ENCODE data around the gene GHRH.

GHRH gene

DNA sequence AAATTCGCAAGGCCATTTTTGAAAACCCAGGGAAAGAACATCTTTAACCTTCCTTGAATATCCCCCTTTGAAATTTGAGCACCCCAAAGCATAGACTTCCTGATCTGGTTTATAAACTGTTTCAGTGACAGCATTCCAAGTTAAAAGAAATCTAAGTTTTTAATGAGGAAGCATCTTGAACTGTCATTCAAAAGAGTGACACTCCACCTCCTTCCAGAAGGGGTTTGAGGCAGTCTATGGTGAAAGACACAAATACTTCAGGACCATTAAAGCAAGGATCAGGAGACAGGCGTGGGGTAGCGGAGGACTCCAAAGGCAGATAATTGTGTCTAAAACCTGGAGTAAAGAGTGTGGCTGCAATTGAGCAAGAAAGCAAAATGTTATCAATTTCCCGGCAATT is 691 bp downstream of the GHRH start:
- no peak for DNase-seq (ENCODE audit: low read depth)

DNA sequence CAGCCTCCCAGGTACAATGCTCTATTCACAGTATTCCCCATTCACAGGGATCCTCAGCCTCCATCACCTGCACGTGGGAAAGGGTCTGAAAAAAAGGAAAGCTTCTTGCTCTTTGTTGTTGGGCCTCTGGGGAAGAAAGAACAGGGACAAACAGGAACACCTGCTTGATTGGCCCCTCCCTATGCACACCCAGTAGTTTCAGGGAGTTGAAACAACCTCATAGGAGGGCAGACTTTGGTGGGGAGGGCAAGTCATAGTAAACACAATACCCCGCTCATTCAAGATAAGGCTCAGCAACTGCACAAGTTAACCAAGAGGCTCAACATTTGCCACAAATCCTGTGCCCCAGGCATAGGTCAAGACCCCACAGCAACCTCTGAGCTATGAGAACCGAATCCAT is 1.7 kb downstream of the GHRH start:
- DNase-seq (ENCODE audit: low read depth): no peak

DNA sequence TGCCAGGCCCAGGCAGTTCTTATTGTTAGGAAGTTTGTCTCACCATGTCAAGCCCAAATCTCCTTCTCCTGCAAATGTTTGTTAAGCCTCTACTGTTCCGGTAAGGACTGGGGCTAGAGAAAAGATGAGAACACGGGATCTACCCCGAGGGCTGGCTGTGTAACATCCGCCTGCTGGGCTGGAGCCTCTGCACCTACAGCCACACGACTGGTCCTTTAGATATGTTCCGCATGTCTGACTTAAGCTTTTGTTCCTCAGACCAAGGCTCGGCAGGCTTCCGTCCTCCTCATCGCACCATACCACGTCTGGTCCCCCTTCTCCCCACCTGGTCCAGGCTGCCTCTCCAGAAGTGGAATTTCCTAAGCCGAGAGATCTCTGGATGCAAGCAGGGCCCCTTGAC is 2.6 kb downstream of the GHRH start:
- DNase-seq (ENCODE audit: low read depth): no peak

DNA sequence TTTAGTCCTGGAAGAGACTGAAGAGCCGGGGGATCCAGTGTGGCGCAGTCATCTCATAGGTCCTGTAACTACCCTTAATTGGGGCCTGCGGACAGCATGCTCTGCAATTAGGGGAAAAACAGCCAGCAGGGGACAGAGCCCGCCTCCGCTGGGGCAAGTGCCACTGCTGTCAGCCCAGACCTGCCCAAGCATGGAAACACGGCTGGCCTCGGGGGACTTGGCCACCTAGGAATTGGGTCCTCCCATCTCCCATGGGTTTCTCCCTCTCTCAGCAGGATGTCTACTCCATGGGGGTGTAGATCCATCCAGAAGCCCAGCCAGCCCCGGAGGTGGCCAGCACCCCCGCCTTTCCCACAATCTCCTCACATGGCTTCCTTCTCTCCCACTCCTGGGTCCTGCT is 3.6 kb downstream of the GHRH start:
- no peak for DNase-seq (ENCODE audit: low read depth)

DNA sequence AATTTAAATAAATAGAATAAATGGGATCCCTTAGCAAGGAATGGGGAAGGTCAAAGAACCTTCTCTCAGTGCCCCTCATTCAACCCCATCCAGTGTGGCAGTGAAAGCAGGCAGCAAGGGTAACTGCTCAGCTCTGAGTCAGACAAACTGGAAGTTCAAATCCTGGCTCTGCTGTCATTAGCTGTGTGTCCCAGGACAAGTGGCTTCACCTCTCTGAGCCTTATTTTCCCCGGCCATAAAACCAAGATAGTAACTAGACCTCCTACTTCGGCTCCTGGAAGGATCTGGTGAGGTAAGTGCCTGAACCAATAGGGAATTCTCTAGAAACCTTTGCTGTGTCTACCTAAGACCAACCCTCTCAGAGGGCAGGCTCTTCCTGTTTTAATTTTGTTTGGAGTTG is 4.1 kb downstream of the GHRH start:
- DNase-seq (ENCODE audit: low read depth): no peak

DNA sequence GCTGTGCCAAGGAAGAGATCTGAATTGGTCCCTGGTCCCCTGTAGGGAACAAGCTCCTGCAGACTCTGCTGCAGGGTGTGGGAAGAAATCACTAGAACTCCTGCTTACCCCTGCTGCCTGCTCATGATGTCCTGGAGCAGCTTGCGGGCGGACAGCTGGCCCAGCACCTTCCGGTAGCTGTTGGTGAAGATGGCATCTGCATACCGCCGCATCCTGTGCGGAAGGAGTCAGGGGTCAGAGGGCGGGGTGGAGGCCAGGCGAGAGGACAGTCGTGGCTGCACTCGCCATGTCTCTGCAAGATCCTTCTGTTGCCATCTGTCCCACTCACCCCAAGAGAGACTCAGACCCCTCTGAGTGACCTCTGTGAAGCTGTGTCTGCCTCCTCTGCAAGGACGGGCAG is 5.3 kb downstream of the GHRH start:
- DNase-seq (ENCODE audit: low read depth): no peak

DNA sequence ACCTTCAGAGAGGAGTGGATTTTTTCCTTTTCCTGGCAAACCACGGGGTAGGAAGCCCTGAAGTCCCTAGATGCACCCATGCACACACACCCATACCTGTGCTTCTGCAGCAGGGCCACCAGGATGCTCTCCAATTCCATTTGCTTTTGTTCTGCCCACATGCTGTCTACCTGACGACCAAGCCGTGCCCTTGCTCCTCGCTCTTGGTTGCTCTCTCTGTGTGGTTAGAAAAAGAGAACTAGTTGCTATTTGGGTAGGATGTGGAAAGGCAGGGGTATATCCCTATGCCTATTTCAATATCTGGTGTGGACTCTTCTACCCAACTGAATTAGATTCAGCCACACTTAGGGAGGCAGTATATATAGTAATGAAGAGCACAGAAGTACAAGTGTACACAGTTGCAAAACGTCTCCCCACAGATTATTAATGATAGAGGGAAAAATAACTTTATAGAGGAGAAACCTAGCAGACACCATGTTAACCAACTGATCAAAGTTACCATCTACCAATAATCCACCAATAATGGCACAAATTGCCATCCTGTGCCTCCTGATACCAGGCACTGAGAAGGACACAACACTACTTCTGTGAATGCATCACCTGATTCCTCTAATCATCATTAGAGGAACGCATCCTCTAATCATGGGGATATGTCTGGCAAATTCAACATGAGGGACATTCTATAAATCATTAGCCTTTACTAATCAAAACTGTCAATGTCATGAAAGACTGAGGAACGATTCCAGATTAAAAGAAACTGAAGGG is 7.3 kb downstream of the GHRH start:
- no peak for DNase-seq (ENCODE audit: low read depth)

DNA sequence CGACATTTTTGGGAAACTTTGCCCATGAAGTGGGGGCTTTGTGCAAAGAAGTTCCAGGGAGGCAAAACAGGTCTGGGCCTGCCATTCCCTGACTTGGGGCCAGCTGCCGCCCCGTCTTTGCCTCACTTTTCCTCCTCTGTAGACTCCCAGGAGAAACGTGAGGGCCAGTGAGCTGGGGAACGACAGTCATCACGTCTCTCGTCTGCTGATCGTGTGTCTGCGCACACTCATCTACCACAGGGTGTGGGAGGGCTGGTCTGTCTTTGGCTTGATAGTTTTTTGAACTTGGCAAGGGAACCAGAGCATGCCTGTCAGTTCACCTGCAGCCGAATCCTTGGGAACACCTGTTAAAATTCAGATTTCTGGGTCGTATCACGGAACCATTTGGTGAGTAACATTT is 8.5 kb downstream of the GHRH start:
- DNase-seq (ENCODE audit: low read depth): no peak

DNA sequence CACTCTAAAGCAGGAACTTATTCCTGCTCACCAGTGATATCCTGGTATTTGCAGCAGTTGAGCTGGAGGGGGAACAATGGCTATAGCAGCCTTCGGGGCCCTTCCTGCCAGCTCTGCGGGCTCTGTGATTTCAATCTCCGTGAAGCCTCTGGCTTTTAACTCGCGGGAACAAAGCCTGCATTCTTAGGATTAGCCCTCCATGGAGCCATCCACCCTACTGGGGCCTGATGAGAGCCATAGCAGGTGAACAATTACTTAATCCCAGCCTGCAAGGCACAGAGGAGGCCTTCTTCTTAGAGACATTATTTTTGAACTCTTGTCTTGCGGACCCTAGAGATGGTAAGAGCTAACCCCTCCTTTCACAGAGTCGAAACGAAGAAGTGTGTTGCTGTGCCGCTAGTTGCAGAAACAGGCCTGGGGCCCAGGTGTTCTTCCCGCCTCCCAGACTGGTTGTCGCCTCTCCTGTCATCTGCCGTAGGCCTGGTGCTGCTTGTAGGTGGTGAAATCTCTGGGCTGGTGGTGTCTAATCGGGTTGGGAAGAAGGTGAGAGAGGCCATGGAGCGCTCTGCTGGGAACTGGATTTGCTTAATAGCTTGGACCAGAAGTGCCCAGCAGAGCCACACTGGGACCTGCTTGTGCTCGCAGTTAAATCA is 9.7 kb downstream of the GHRH start:
- DNase-seq (ENCODE audit: low read depth): no peak

DNA sequence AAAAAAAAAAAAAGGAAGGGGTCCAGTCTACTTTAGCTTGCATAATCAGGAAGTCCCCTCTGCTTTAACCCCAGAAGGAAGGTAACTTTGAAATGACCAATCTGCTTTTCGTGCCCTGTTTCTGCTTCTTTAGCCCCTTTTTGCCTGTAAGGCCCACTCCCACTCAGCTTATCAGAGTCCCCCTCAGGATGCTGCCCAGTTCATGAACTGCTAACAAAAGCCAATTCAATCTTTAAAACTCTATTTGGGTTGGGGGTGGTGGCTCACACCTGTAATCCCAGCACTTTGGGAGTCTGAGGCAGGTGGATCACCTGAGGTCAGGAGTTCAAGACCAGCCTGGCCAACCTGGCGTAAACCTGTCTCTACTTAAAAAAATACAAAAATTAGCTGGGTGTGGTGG is 12.3 kb downstream of the GHRH start:
- no peak for DNase-seq (ENCODE audit: low read depth)

DNA sequence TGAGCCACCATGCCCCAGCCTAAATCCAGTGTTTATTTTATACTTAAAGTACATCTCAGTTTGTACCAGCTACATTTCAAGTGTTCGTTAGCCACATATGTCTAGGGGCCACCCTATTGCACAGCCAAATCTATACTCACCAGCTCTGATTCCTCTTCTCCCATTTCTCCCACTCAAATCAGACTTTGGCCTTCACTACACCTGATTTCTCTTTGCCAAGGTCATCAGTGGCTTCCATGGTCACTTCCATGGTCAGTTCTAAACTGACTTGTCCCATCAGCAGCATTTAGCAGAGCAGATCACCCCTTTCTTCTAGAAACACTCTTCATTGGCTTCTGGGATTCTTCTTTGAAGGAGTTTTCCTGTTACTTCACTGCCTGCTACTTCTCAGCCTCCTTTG is 14.1 kb downstream of the GHRH start:
- DNase-seq (ENCODE audit: low read depth): no peak

DNA sequence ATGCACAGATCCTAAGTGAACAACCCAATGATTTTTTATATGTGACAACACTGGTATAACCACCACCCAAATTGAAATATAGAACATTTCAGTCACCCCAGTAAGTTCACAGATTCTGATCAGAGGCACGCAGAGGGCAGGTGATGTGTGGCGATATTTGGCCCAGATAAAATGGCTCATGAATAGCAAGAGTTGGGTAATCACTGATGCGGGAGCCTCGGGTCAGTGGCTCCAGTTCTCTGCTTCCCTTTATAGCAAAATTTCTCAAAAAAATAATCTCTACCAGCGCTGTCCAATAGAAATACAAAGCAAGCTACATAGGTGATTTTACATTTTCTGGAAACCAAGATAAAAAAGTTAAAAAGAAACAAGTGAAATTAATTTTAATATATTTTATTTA is 14.9 kb downstream of the GHRH start:
- no peak for DNase-seq (ENCODE audit: low read depth)

DNA sequence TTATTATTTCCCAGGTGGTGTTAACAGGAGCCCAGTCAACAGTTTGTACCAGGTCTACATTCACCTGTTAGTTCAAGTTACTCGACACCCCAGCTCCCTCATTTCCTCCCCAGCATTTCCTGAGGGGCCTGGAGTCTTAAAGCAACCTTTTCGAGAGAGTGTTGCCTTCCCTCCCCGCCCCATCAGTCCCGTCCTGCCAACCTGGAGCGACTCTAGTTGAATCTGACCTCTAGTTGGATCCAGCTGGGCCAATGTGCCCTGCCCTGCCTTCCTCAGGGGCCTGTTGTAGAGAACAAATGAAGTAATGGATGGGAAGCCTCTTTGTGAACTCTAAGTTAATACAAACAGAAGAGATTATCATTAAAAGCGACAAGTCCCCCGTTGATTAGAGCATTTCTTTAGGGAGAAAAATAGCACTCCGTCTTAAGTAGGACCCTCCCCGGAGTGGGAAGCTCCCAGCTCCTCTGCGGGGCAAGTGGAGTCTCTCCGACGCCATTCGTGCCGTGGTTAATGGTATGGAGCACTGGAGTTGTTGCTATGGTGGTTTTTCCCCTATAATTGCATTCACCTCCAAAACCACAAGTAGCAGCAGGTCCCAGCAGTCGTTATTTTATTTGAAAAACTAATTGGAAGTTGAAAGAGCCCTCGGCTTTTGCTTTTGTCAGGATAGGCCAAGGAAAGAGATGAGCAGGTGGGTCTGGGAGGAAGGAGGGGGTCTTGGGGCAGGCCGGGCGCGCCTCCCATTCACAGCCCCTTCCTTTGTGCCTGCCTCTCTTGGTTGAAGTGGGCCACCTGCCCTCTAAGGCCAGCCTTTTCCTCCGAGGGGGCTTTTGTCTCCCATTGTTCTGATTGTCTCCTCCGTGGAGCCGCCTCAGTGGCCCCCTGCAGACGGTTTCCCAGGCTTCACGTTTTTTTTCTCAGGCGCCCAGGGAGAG is 16.1 kb downstream of the GHRH start:
- DNase-seq (ENCODE audit: low read depth): no peak

DNA sequence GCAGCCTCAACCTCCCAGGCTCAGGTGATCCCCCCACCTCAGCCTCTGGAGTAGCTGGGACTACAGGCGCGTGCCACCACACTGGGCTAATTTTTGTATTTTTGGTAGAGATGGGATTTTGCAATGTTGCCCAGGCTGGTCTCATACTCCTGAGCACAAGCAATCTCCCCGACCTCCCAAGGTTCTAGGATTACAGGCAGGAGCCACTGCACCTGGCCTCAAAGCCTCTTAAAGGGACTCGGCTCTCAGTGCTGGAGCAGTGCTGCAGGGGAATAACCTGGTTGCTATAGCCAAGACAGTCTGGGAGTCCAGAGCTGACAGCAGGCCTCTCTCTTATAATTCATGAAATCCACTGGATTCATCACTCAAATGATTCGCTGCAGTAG is 17.0 kb downstream of the GHRH start:
- DNase-seq (ENCODE audit: low read depth): no peak

DNA sequence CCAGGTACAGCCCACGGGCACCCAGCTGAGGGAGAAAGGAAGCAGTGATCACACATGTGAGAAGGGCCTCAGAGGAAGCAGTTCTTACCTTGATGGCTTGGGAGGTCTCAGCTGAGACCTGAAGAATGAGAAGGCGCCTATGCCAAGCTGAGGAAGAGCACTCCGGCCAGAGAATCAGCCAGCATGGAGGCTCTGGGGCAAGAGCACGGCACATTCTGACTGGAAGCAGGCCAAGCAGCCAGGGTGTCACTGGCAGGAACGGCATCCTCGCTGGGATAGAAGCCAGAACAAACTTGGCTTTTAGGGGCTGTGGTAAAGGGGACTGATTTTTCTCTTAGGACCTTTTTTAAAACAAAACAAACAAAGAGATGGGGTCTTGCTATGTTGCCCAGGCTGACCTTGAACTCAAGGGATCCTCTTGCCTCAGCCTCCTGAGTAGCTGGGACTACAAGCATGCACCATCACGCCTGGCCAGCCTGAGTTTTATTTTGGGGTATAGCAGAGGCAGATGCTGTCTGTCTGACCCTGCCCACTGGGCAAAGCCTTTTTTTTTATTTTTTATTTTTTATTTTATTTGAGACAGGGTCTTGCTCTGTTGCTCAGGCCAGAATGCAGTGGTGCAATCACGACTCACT is 17.6 kb downstream of the GHRH start:
- no peak for DNase-seq (ENCODE audit: low read depth)

DNA sequence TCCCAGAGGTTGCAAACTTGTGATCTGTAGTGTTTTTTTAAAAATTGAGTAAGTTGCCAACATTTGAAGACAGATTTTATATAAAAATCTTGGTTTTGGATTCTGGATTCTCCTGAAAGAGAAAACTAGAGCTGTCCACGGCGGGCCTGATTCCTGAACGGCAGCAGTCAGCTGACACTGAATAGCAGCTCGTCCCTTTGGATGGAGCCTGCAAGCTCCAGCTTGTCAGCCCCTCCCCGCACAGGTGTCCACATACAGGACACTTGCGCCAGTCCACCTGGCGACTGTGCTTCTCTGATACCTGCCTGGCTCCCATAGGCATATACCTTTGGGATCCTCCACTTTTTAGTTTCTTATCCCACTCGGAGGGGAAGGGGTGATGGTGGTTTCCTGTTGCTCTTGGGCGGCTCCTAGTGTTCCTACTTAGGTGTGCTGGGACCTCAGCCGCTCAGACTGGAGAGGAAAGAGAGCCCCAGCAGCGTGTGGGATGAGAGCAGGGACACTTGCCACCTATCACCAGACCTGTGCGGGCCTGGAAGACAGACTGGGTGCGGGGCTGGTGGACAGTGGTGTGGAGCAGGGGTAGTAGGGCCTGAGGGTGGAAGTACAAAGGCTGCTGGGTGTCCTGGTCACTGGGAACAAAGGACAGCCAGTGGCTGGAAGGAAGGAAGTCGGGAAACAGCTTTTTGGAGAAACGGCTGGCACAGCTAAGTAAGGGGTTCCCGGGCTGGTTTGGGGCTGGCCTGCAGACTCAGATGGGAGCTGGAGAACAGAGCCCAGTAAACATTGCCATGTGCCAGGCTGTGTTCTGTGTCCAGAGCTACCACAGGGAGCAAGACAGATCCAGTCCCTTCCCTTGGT is 18.3 kb downstream of the GHRH start:
- no peak for DNase-seq (ENCODE audit: low read depth)

DNA sequence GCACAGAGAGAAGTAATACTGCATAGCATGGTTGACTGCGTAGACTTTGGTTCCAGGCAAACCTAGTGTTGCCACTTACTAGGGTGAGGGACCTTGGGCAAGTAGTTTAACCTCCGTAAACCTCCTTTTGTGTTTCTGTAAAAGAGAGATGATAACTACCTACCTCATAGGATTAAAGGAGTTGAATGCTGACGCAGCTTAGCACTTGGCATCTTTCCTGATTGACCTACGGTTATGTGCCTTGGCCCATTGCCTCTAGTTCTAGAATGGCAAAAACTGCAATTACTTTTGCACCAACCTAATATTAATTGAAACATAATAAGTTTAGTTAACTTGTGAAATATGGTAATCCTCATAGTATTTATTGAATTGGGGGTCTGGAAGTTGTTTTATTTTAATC is 19.1 kb downstream of the GHRH start:
- no peak for DNase-seq (ENCODE audit: low read depth)

DNA sequence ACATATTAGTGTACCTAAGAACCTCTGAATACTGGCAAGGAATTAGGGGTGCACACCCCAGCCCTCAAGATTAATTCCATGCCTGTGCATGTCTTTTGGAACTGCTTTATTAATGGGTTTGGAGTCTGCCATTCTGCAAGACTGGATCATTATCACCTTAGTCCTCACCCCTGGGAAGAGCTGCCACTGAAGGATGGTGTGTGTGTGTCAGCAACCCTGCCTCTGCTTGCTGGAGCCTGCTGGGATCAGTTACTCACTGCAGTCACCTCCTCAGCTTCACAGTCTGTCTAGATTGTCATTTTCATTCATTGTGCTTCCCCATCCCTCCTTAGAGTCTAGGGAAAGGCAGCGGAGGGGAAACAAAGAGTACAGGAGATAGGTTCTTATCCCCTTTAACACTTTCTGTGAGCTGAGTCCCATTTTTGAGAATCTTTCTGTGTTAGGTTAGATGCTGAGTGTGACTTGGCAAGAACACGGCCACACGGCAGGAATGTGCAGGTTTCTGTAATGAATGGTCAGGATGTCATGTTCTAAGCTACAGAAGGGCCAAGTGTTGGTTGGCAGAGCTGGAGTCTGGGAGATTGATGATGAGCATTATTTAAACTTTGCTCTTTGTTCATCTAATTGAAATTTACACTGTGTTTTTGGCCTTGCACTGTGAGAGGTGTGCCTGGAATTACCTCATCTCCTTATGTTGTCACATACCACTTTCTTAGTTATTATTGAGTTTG is 21.1 kb downstream of the GHRH start:
- no peak for DNase-seq (ENCODE audit: low read depth)

DNA sequence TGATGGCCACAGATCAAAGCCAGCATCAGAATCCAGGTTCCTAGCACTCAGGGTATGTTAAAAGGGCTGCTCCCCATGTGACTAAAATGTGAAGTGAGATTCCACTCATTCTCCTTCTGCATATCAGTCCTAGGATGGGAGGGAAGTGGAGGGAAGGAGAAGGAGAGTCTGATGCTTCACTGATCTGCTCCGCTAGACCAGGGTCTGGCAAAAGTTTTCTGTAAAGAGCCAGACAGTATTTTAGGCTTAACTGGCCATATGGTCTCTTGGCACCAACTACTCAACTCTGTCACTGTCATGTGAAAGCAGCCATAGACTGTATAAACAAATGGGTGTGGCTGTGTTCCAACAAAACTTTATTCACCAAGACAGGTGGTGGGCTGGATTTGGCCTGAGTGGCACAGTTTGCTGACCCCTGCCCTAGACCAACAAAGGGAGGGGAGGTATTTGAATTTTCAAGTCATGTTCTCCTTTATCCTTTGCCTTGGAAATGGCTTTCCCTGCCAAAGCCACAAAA is 22.6 kb downstream of the GHRH start:
- DNase-seq (ENCODE audit: low read depth): no peak

DNA sequence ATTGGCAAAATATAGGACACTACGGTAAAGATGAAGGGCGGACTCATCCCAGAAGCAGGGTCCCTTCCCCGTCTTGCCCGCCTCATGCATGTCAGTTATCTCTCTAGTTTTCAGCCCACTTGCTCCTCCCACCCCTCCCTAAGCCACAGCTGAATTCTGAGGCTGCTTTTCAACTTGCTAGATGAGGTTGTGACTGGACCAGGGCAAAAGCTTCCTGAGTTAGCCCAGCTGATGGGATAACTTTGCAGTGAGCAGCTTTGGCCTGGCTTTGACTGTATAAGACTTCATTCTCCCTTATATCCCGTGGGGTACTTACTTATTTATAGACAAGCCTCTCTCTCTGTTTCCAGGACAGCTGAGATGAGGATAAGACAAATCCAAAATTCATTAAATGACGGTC is 23.2 kb downstream of the GHRH start:
- no peak for DNase-seq (ENCODE audit: low read depth)

DNA sequence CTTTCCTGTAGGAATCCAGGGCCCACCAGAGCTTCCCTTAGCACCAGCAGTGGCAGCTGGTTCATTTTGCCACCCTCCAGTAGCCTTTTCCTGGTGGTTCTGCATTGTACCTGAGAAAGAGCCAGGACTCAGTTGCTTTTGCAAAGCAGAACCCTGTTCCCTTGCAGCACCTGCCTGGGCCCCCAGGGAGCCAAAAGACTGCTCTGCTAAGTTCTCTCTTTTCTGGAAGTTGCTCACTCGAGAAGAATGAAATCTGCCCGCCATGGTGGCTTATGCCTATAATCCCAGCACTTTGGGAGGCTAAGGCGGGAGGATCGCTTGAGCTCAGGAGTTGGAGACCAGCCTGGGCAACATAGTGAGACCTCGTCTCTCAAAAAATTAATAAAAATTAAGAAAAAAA is 24.0 kb downstream of the GHRH start:
- no peak for DNase-seq (ENCODE audit: low read depth)
